ENCODE results near the gene SAMD14.
A peak's percentile ranks its signal among the peaks of the same experiment; 100 is the strongest.

The SAMD14 gene

DNA sequence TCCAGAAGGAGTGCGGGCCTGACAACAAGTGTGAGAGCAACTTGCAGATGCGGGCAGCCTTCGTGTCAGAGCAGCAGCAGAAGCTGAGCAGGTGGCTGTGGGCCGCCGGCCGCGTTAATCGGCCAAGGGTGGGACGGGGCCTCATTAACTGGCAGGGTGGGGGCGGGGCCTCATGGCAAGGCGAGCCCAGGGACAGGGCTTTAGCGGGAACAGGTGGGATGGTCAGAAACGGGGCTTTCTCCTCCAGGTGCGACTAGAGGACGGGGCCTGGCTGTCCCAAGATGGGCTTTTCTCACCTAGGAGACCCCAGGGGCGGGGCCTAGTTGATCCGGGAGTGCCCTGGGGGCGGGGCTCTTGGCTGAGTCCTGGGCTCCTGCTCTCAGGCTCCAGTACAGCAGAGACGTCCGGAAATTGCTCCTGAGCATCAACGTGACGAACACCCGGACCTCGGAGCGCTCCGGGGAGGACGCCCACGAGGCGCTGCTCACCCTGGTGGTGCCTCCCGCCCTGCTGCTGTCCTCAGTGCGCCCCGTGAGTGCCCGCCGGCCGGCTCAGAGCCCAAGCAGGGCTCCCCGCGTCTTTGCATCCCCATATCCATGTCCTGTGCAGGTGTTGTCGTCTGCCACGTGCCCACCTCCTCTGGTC, 53.2 kb downstream of the SAMD14 start:
- no peaks in the 10 kb centered on the region for H3K9me3 ChIP-seq (ENCODE audit: control insufficient read depth, low read length)
- H3K4me3 ChIP-seq (ENCODE audit: extremely low read depth, insufficient read depth, low read length, poor library complexity, severe bottlenecking): no peak overlapping the region
- H3K4me1 ChIP-seq (ENCODE audit: control insufficient read depth, insufficient read depth, low read length, poor library complexity, severe bottlenecking): no peaks in the 10 kb centered on the region
- 72 to 82% methylated on average over 35 to 39 of the region's 39 CpGs for WGBS, 2 experiments (ENCODE audit: insufficient coverage in 2 of 2)
- peaks cover 94% of the 10 kb centered on the region for H3K36me3 ChIP-seq (ENCODE audit: control insufficient read depth, insufficient read depth, low read length)
- no peak overlapping the region for H3K27ac ChIP-seq (ENCODE audit: low read depth, low read length, severe bottlenecking)

DNA sequence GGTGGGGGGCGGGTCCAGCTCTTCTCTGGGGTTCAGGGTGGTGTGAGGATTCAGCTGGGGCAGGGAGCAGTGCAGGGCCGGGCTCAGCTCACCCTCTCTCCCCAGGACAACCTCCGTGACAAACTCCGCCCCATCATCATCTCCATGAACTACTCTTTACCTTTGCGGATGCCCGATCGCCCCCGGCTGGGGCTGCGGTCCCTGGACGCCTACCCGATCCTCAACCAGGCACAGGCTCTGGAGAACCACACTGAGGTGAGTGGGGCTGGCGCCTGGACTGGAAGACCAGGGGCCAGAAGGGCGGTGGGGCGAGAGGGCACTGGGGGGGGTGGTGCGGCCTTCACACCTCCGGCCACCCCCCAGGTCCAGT, 53.8 kb downstream of the SAMD14 start:
- no peak overlapping the region for H3K4me3 ChIP-seq (ENCODE audit: extremely low read depth, insufficient read depth, low read length, poor library complexity, severe bottlenecking)
- H3K27ac ChIP-seq (ENCODE audit: low read depth, low read length, severe bottlenecking): no peak overlapping the region
- peaks cover 94% of the 10 kb centered on the region for H3K36me3 ChIP-seq (ENCODE audit: control insufficient read depth, insufficient read depth, low read length)
- no peaks in the 10 kb centered on the region for H3K4me1 ChIP-seq (ENCODE audit: control insufficient read depth, insufficient read depth, low read length, poor library complexity, severe bottlenecking)
- no peaks in the 10 kb centered on the region for H3K9me3 ChIP-seq (ENCODE audit: control insufficient read depth, low read length)
- 90 to 93% methylated on average over 15 of the region's 16 CpGs for WGBS, 2 experiments (ENCODE audit: insufficient coverage in 2 of 2)

DNA sequence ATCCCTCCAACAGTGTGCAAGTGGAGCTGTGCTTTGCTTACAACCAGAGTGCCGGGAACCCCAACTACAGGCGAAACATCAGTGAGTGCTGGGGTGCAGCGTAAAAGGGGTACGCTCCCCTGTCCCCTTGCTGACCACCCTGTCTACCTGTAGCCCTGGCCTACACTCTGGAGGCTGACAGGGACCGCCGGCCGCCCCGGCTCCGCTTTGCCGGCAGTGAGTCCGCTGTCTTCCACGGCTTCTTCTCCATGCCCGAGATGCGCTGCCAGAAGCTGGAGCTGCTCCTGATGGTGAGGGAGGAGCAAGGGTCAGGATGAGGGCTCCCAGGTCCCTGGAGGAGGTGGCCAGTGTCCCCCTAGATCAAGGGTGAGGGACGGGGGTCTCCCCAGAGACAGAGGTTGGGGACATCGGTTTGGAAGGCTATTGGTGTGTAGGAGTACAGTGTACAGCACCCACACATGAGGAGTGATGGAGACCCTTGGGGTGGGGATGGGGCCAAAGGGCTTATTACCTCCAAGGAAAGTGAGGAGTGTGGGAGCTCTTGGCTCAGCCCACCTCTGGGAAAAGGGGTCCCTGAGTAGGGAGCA, 54.4 kb downstream of the SAMD14 start:
- WGBS, 2 experiments (ENCODE audit: insufficient coverage in 2 of 2): 94 to 96% methylated on average over 14 to 16 of the region's 16 CpGs
- Histone ChIP-seq H3K4me1 (ENCODE audit: control insufficient read depth, insufficient read depth, low read length, poor library complexity, severe bottlenecking) (no peaks in the 10 kb centered on the region), H3K9me3 (ENCODE audit: control insufficient read depth, low read length) (no peaks in the 10 kb centered on the region), H3K4me3 (ENCODE audit: extremely low read depth, insufficient read depth, low read length, poor library complexity, severe bottlenecking) (no peak overlapping the region), H3K27ac (ENCODE audit: low read depth, low read length, severe bottlenecking) (no peak overlapping the region), H3K36me3 (ENCODE audit: control insufficient read depth, insufficient read depth, low read length) (peaks cover 94% of the 10 kb centered on the region)

DNA sequence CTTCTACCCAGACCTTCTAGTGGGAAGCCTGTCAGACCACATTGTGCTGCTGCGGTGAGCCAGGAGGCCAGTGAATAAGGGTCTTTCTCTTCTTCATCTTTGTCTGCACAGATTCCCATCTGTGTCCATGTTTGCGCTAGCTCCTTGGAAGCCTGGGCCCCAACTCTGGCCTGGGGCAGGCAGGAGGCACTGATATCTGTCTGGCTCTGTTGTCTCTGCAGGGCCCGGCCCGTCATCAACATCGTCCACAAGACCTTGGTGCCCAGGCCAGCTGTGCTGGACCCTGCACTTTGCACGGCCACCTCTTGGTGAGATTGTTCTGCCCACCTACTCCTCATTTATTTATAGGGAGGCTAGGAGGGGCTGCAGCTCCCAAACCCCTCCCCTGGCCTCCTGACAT, 55.7 kb downstream of the SAMD14 start:
- no peak overlapping the region for H3K27ac ChIP-seq (ENCODE audit: low read depth, low read length, severe bottlenecking)
- WGBS, 2 experiments (ENCODE audit: insufficient coverage in 2 of 2): 85 to 97% methylated on average over 5 to 6 of the region's 6 CpGs
- H3K9me3 ChIP-seq (ENCODE audit: control insufficient read depth, low read length): no peaks in the 10 kb centered on the region
- no peak overlapping the region for H3K4me3 ChIP-seq (ENCODE audit: extremely low read depth, insufficient read depth, low read length, poor library complexity, severe bottlenecking)
- H3K4me1 ChIP-seq (ENCODE audit: control insufficient read depth, insufficient read depth, low read length, poor library complexity, severe bottlenecking): no peaks in the 10 kb centered on the region
- H3K36me3 ChIP-seq (ENCODE audit: control insufficient read depth, insufficient read depth, low read length): peaks cover 88% of the 10 kb centered on the region

DNA sequence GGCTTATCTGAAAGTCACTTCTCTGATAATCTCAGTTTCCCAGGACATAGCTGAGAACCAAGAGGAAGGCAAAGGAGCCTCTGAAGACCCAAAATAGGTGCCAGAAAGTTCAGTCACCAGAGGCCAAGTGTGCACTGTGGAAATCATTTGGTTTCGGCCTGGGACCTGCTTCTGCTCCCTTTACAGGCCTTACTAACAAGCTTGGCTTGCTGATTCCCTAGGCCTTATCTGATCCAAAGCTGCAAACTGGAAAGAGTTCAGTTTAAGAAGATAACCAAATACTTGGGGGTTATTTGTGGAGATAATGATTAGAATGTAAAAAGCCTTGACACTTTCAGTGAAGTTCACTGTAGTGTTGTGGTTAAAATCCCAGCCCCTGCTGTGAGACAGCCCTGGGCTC, 57.0 kb downstream of the SAMD14 start:
- no peaks in the 10 kb centered on the region for H3K4me1 ChIP-seq (ENCODE audit: control insufficient read depth, insufficient read depth, low read length, poor library complexity, severe bottlenecking)
- no peaks in the 10 kb centered on the region for H3K9me3 ChIP-seq (ENCODE audit: control insufficient read depth, low read length)
- no peak overlapping the region for H3K4me3 ChIP-seq (ENCODE audit: extremely low read depth, insufficient read depth, low read length, poor library complexity, severe bottlenecking)
- WGBS, 2 experiments (ENCODE audit: insufficient coverage in 2 of 2): 100% methylated on average over 1 of the region's 1 CpG; no CpG with 5 or more reads in 1 of the 2 experiments
- peaks cover 81% of the 10 kb centered on the region for H3K36me3 ChIP-seq (ENCODE audit: control insufficient read depth, insufficient read depth, low read length)
- no peak overlapping the region for H3K27ac ChIP-seq (ENCODE audit: low read depth, low read length, severe bottlenecking)

DNA sequence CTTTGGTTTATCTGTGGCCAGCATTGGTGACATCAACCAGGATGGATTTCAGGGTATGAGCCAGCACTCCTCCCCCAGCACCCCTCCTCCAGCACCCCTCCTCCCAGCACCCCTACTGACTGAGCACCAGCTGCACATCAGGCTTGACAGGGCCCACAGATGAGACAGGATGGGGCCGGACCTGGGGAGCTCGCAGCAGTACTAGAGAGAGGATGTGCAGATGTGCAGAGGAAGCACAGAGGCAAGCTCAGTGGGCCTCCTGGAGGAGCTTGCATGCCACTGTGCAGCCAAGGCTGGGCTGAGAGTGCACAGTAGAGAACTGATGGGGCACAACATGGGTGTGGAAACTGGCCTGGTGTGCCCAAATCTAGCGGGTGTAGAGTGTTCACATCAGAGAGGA, 57.8 kb downstream of the SAMD14 start:
- WGBS, 2 experiments (ENCODE audit: insufficient coverage in 2 of 2): 96 to 100% methylated on average over 3 of the region's 3 CpGs
- H3K4me1 ChIP-seq (ENCODE audit: control insufficient read depth, insufficient read depth, low read length, poor library complexity, severe bottlenecking): no peaks in the 10 kb centered on the region
- H3K4me3 ChIP-seq (ENCODE audit: extremely low read depth, insufficient read depth, low read length, poor library complexity, severe bottlenecking): no peak overlapping the region
- no peak overlapping the region for H3K27ac ChIP-seq (ENCODE audit: low read depth, low read length, severe bottlenecking)
- H3K9me3 ChIP-seq (ENCODE audit: control insufficient read depth, low read length): no peaks in the 10 kb centered on the region
- H3K36me3 ChIP-seq (ENCODE audit: control insufficient read depth, insufficient read depth, low read length): peaks cover 80% of the 10 kb centered on the region

DNA sequence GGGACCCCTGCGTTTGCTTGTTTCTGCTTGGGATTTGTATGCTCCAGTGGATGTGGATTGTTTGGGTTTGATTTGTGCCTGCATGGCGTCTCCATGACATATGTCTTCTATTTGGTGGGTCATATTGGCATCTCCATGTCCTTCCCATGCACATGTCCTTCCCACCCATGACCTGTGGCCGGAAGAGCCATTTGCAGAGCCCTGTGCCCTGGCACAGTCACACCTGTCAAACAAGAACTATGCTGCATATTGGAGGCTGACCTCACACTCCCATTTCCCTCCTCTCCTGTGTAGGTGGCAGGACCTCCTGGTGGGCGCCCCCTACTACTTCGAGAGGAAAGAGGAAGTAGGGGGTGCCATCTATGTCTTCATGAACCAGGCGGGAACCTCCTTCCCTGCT, 58.3 kb downstream of the SAMD14 start:
- 94 to 100% methylated on average over 2 of the region's 6 CpGs for WGBS, 2 experiments (ENCODE audit: insufficient coverage in 2 of 2)
- Histone ChIP-seq H3K9me3 (ENCODE audit: control insufficient read depth, low read length) (no peaks in the 10 kb centered on the region), H3K4me1 (ENCODE audit: control insufficient read depth, insufficient read depth, low read length, poor library complexity, severe bottlenecking) (peaks cover 2% of the 10 kb centered on the region)

DNA sequence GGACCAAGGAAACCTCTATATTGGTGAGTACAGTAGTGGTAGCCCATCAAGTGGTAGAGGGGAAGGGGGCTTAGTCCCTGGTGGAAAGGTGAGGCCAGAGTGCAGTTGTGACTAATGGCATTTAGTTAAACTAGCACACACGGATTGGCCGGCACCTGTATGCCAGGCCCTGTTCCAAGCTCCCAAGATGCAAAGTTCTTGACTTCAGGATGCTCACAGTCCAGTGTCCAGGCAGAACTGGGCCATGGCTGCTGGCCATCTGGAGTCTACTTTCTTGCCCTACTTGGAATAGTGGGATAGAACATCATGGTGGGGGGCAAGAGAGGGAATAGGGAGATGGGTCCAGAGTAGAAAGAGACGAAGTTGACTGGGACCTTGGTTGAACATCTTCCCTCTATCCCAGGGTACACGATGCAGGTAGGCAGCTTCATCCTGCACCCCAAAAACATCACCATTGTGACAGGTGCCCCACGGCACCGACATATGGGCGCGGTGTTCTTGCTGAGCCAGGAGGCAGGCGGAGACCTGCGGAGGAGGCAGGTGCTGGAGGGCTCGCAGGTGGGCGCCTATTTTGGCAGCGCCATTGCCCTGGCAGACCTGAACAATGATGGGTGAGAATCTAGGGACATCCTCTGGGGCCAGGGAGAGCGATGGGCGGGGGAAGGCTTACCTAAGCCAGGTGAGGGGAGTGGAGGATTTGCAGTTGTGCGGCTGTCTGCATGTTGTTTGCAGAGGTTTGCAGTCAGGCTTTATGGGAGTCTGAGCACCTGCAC, 58.9 kb downstream of the SAMD14 start:
- no peaks in the 10 kb centered on the region for H3K9me3 ChIP-seq (ENCODE audit: control insufficient read depth, low read length)
- no peak overlapping the region for H3K27ac ChIP-seq (ENCODE audit: low read depth, low read length, severe bottlenecking)
- H3K4me3 ChIP-seq (ENCODE audit: extremely low read depth, insufficient read depth, low read length, poor library complexity, severe bottlenecking): no peak overlapping the region
- H3K36me3 ChIP-seq (ENCODE audit: control insufficient read depth, insufficient read depth, low read length): peaks cover 80% of the 10 kb centered on the region
- WGBS, 2 experiments (ENCODE audit: insufficient coverage in 2 of 2): 96 to 98% methylated on average over 15 to 16 of the region's 16 CpGs
- H3K4me1 ChIP-seq (ENCODE audit: control insufficient read depth, insufficient read depth, low read length, poor library complexity, severe bottlenecking): peaks cover 8% of the 10 kb centered on the region

More for the DNA sequence above, 58.3 kb downstream of the SAMD14 start:
- Histone ChIP-seq H3K36me3 (ENCODE audit: control insufficient read depth, insufficient read depth, low read length) (peaks cover 80% of the 10 kb centered on the region), H3K27ac (ENCODE audit: low read depth, low read length, severe bottlenecking) (no peak overlapping the region), H3K4me3 (ENCODE audit: extremely low read depth, insufficient read depth, low read length, poor library complexity, severe bottlenecking) (no peak overlapping the region)

DNA sequence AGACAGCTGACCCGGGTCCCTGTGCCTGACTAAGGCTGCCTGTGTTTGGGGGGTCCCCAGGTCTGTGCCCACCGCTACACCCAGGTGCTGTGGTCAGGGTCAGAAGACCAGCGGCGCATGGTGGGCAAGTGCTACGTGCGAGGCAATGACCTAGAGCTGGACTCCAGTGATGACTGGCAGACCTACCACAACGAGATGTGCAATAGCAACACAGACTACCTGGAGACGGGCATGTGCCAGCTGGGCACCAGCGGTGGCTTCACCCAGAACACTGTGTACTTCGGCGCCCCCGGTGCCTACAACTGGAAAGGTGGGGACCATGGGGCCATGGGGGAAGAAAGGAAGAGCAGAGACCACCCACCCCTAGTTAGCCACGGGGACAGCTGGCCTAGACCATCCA, 62.0 kb downstream of the SAMD14 start:
- H3K9me3 ChIP-seq (ENCODE audit: control insufficient read depth, low read length): no peaks in the 10 kb centered on the region
- peaks cover 36% of the 10 kb centered on the region for H3K4me1 ChIP-seq (ENCODE audit: control insufficient read depth, insufficient read depth, low read length, poor library complexity, severe bottlenecking)
- 94 to 98% methylated on average over 12 to 13 of the region's 13 CpGs for WGBS, 2 experiments (ENCODE audit: insufficient coverage in 2 of 2)
- H3K4me3 ChIP-seq (ENCODE audit: extremely low read depth, insufficient read depth, low read length, poor library complexity, severe bottlenecking): no peak overlapping the region
- no peak overlapping the region for H3K27ac ChIP-seq (ENCODE audit: low read depth, low read length, severe bottlenecking)
- H3K36me3 ChIP-seq (ENCODE audit: control insufficient read depth, insufficient read depth, low read length): peaks cover 51% of the 10 kb centered on the region

DNA sequence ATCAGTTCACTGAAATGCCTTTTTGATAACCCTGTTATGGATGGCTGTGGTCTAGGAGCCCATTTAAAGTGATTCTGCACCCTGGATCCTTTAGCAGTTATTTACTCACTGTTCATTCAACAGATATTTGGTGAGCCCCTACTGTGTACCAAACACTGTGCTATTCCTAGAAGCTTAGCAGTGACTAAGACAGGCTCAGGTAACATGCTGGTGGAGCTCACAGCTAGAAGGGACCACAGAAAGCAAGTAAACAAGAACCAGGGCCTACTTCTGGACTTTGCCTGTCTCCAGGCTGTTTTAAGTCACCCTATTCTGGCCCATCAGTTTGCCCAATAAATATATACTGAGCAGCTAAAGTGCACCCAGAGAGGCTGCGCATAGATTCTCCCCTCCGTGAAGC, 63.0 kb downstream of the SAMD14 start:
- peaks cover 46% of the 10 kb centered on the region for H3K4me1 ChIP-seq (ENCODE audit: control insufficient read depth, insufficient read depth, low read length, poor library complexity, severe bottlenecking)
- H3K27ac ChIP-seq (ENCODE audit: low read depth, low read length, severe bottlenecking): no peak overlapping the region
- H3K36me3 ChIP-seq (ENCODE audit: control insufficient read depth, insufficient read depth, low read length): peaks cover 46% of the 10 kb centered on the region
- no peaks in the 10 kb centered on the region for H3K9me3 ChIP-seq (ENCODE audit: control insufficient read depth, low read length)
- H3K4me3 ChIP-seq (ENCODE audit: extremely low read depth, insufficient read depth, low read length, poor library complexity, severe bottlenecking): no peak overlapping the region
- 95 to 100% methylated on average over 2 of the region's 2 CpGs for WGBS, 2 experiments (ENCODE audit: insufficient coverage in 2 of 2)

DNA sequence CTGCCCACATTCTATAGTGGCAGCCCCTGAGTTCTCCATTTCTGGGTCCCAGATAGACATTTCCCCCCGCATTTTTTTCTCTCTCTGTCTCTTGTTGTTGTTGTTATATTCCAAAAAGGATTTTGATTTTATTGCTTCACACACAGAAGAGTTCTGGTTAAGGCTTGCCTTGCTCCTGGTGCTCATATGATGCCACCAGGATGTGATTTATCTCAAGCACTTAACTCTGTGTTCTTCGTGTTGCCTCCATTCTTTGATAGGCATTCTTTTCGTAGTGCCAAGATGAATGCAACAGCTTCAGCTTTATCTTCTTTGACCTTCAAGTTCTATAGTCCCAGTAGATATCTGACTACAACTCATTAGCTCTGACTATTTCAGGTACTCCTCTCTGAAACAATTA, 64.9 kb downstream of the SAMD14 start:
- no peak overlapping the region for H3K4me3 ChIP-seq (ENCODE audit: extremely low read depth, insufficient read depth, low read length, poor library complexity, severe bottlenecking)
- peaks cover 62% of the 10 kb centered on the region for H3K4me1 ChIP-seq (ENCODE audit: control insufficient read depth, insufficient read depth, low read length, poor library complexity, severe bottlenecking)
- H3K9me3 ChIP-seq (ENCODE audit: control insufficient read depth, low read length): no peaks in the 10 kb centered on the region
- H3K27ac ChIP-seq (ENCODE audit: low read depth, low read length, severe bottlenecking): peak overlapping the region; percentile 89
- WGBS, 2 experiments (ENCODE audit: insufficient coverage in 2 of 2): 86 to 88% methylated on average over 2 of the region's 3 CpGs
- peaks cover 38% of the 10 kb centered on the region for H3K36me3 ChIP-seq (ENCODE audit: control insufficient read depth, insufficient read depth, low read length)

All from mesodermal cell (in vitro differentiated cells).